GM18508 (cell line): Measurements from ENCODE around the gene DCST1.

Source experiments
- ATAC-seq: cut with Tn5 transposase; IDR thresholded peaks from one replicate; pipeline ENCODE4 v1.9.1; 2021; ENCODE audit warnings: moderate number of reproducible peaks; ENCODE audit not compliant: insufficient read depth, unreplicated experiment

DCST1 gene

DNA sequence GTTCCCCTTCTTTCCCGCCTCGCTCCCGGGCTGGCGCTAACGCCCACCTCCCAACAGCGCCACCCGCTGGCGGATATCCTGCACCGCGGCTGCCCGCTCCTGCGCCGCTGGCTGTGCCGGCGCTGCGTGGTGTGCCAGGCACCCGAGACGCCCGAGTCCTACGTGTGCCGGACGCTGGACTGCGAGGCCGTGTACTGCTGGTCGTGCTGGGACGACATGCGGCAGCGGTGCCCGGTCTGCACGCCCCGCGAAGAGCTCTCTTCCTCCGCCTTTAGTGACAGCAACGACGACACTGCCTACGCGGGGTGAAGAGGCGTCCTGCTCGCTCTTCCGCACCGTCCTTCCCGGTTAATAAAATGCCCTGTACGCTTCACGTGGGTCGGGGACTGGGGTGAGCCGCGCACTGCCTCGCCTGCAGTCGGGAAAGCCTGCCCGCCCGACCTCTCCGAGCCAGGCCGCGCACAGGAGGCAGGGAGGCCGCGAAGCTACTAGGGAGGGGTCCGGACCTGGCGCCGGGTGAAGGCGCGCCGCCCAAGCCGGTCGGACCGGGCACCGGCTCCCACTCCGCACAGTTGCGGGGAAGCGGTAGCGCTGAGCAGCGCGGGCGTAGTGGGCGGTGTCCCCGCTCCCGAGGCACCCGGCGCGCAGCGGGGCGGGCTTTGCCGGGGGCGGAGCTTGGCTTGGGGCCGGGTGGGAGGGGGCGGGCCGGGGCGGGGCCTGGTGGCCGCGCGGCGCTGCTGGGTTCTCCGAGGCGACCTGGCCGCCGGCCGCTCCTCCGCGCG, 17.1 kb downstream of the DCST1 start, which contains the start of gene ADAM15:
Gene ADAM15 (plus strand): TSS at position 757 of the 782 bp plus-strand sequence. CDS start 71 bp downstream, outside the sequence.
- ATAC-seq = no peak

DNA sequence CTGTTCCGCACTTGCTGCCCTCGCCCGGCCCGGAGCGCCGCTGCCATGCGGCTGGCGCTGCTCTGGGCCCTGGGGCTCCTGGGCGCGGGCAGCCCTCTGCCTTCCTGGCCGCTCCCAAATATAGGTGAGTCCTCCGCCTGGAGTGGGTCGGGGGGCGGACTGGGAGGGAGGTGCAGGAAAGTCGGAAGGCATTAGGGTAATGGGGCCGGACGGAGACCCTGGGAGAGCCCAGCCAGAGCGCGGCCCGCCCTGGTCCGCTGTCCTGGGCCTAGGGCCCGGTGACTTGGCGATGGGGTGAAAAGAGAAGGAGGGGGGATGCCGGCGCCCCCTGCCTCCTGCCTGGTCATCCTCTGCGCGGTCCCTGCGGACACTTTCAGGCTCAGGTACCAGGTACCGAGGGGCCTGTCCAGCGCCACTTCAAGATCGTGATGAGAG, 17.7 kb downstream of the DCST1 start:
- no peak for ATAC-seq

DNA sequence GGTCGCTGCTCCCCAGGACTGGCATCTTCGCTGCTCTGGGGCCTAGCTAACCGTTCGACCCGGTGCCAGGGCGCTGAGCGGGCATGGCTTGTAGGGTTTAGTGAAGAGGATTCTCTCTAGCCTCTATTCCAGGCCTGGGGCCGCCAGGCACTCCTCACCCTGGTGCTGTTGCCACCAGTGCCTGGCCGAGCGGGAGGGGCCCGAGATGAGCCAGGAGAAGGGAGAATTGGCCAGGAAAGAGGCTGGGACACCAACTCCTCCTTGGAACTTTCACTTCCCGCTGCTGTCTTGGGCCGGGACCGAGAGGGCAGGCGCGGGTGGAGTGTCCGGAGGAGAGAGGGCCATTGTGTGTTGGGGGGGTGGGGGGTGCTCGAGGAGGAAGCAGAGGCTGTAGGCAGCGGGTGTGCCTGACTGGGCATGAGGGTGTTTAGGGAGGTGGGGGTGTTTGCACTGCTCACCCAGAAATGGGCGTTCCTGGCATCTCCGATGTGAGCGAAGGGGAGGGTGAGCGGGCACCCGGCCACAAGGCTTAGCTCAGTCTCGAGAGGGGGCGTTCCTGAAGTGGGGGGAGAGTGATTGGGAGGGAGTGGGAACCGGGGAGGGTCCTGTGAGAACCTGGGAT, 18.3 kb downstream of the DCST1 start:
- ATAC-seq = no peak

DNA sequence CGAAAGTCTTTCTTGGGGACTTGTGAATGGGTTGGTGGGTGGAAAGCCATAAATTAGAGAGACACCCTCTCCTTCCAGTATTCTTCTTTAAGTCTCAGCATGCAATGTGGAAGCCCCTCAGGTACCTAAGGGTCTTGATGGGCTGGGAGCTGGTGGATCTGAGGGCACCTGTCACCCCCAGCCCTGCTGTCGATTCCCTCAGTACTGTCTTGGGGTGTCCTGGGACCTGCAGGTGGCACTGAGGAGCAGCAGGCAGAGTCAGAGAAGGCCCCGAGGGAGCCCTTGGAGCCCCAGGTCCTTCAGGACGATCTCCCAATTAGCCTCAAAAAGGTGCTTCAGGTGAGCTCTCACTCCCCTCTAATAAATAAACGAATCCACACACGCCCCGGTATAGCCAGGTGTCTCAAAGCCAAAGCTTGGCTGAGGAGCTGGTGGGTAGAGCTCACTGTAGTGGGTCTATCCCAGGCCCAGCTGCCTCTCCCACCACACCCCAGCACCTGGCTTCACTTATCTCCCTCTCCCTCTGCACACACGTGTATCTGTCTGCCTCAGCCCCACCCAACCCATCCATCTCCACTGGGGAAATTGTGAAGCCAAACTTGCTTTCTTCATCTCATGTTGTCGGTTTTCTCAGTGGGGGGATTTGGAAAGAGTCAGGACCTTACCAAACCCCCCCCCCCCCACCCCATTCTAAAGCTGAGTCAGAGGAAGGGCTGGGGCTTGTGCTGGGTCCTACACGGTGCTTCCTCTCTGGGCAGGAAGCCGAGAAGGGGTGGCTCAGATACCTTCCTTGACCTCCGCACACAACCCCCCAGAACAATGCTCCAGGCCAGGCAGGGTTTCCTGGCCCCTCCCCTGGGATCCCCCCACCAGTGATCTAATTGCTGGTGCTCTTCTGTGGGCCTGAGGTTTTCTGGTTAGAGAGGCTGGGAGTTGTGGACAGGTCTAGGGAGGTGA, 19.1 kb downstream of the DCST1 start:
- ATAC-seq = no peak

DNA sequence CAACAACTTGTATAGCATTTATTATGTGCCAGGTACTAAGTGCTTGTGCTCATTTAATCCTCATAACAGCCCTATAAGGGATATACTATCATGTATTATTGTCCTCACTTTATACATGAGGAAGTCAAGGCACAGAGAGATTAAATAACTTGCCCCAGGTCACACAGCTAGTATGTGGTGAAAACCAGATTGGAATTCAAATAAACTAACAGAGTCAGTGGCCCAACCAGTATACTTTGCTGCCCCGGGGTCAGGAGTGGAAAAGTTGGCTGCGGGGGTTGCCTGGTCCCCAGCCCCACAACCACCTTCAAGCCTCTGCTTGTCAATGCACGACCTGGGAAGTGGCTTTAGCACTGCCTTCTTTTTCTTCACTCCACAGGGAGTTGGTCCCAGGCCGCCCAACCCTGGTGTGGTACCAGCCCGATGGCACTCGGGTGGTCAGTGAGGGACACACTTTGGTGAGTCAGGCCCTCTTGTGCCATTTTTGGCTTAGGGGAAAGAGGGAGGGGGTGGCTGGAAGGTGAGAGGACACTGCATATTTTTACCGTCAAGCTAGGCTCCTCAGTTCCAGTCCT, 20.0 kb downstream of the DCST1 start:
- no peak for ATAC-seq

DNA sequence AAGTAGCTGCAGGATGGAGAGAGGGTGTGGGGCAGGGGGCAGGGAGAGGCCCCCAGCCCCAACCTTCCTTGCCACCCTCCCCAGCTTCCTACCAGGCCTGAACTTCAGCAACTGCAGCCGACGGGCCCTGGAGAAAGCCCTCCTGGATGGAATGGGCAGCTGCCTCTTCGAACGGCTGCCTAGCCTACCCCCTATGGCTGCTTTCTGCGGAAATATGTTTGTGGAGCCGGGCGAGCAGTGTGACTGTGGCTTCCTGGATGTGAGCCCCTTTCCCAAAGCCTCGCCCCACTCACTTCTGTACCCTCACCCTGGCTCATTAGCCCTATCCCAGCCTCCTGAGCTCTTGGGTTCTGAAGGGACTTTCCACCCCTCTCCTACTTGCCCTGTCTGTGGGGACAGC, 23.5 kb downstream of the DCST1 start:
- no peak for ATAC-seq

DNA sequence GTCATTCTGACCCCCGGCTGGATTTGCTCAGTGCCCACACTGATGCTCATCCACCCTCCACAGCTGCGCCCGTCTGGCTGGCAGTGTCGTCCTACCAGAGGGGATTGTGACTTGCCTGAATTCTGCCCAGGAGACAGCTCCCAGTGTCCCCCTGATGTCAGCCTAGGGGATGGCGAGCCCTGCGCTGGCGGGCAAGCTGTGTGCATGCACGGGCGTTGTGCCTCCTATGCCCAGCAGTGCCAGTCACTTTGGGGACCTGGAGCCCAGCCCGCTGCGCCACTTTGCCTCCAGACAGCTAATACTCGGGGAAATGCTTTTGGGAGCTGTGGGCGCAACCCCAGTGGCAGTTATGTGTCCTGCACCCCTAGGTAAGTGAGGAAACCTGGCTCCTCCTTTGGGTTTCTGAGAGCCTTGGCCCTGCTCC, 24.2 kb downstream of the DCST1 start:
- no peak for ATAC-seq

DNA sequence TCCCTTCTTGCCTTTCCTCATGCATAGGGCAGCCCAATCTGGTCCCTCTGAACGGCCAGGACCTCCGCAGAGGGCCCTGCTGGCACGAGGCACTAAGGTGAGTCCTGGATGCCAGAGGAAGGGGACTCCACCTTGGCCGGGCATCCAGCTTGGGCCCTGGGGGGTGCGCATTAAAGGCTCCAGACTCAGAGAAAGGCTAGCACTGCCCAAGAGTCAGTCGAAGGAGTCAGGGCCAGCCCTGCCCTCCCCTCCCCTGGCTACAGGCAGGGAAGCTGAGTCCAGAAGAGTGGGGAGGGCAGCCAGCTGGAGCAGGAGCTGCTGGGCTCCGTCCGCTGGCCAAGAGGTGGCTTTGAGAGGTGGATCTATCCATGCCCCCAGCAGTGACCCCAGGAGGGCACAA, 27.1 kb downstream of the DCST1 start:
- ATAC-seq = no peak

DNA sequence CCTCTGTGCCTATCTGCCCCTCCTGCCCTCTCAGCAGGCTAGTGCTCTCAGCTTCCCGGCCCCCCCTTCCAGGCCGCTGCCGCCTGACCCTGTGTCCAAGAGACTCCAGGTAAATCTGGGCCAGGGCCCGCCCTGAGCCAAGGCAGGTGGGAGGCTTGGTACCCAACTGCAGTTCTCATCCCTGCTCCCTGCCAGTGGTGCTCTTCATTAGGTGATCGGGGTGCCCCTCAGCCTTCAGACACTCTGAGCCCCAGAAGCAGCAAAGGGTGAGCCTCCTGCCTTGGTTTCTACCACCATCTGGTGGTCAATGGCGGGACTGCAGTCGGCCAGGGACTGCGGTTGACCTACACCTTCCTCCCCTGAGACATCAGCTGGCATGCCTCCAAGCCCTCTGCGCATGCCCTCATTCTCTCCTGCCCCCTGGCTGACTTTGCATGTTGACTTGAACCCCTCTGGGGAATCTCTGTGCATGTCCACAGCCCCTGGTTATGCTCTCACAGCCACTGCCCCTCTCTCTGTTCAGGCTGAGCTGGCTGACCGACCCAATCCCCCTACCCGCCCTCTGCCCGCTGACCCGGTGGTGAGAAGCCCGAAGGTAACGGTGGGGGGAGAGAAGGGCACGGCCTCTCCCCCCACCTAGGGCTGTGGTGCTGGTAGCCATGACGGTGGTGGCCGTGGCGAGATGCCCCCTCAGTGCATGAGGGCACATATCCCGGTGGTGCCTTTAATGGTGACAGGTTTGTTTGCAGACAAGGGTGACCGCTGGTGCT, 27.9 kb downstream of the DCST1 start:
- no peak for ATAC-seq

DNA sequence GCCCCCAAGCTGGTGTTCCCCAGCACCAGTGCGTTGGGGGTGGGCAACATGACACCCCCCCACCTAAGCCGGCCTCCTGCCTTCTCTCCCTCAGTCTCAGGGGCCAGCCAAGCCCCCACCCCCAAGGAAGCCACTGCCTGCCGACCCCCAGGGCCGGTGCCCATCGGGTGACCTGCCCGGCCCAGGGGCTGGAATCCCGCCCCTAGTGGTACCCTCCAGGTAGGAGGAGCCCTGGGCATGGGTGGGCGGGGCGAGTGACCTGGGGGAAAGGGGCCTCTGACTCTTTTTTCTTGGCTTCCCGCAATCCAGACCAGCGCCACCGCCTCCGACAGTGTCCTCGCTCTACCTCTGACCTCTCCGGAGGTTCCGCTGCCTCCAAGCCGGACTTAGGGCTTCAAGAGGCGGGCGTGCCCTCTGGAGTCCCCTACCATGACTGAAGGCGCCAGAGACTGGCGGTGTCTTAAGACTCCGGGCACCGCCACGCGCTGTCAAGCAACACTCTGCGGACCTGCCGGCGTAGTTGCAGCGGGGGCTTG, 28.6 kb downstream of the DCST1 start:
- no peak for ATAC-seq

DNA sequence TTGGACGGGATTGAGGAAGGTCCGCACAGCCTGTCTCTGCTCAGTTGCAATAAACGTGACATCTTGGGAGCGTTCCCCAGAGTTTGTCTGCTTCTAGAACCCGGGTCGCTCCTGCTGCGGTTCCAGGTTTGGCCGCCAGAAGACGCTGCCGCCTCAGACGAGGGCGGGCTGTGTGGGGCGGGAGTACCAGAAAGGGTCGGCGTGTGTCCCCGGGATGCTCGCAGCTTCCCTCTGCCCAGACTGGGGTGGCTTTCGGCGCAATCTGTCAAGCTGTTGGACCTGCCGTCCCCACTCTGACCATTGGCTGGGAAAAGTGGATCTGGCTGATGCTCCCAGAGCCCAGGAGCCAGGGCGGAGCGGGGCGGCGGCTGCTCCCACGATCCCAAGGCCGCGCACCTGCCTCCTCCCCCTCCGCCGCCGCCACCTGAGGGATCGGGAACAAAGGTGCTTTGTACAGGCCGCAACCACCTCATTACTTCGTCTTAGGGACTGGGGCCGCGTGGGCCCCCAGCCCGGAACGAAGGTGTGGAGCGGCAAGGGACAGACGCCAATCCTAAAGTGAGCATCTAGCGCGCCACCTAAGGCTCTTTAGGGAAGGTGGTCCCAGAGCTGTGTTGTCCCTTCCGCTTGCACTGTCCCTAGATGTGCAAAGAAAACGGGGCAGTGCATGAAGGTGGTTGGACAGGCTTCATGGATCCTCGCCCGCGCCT, 29.2 kb downstream of the DCST1 start:
- no peak for ATAC-seq

DNA sequence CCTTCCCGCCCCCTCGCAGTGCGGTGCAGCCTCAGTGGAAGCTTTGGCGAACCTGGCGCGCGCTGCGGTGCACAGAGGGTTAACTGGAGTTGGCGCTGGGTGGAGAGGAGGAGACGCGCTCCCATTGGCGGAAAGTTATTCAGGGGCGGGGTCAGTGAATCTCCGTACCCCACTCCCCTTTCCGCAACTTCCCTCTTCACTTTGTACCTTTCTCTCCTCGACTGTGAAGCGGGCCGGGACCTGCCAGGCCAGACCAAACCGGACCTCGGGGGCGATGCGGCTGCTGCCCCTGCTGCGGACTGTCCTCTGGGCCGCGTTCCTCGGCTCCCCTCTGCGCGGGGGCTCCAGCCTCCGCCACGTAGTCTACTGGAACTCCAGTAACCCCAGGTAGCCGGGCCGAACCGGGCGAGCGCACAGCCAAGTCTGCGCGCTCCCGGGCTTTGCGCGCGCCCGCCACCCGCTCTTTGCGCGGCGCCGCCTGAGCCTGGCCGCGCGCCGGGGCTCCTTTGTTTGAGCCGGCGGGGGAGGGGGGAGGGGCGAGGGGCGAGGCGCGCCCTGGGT, 30.0 kb downstream of the DCST1 start, which contains the start of gene EFNA4:
Gene EFNA4 (plus strand): TSS at position 191 of the 561 bp plus-strand sequence. CDS start 84 bp downstream, at position 275.
- ATAC-seq = peak; percentile 49

DNA sequence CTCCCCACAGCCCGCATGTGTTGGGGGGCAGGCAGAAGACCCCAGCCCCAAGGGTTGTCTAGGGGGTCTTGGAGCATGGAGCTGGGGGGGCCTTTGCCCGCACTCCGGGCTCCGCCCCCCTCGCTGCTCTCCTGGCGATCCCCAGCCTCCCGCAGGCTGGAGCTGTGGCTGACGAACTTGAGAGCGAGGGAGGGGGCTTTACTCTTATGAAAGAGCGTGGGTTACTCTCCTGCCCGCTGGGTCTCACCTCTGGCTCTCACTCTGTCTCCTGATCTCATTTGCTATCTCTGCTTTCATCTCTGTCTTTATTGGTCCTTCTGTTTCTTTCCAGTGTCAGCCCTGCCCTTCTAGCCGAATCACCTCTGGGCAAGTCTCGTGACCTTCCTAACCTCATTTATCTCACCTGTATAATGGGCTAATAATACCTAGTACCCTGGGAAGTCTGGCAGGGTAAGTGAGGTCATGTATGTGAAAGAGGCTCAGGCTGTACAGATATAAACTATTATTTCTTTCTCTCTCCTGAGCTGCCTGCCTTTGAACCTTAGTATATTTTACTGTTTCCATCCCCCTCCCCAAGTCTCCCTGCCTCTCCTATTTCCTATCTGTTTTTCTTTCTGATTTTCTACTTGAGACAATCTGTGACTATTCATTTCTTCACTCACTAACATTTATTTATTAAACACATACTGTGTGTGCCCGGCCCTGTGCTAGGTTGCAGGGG, 30.6 kb downstream of the DCST1 start:
- no peak for ATAC-seq

DNA sequence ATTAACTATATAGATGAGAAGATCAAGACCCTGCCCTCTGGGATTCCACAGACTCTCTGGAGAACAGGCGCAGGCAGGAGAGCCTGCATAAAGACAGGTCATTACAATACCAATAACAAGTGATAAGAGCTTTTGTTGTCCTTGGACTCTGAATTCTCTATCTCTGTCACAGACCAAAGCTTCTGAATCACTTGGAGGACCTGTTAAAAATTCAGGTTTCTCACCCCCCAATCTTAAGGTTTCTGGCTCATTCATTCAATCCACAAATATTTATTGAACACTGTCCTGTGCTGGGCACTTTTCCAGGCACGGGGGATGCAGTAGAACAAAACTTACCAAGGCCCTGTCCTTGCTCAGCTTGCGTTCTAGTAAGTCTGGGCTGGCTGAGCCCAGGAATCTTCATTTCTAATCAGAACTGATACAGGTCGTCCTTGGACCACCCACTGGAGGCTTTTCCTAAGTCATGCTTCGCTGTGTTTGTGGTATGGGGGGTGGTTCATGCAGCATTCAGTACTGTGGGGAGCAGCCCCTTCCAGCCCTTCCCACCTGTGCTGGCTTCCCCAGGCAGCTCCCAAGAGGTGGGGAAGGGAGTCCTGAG, 31.3 kb downstream of the DCST1 start:
- ATAC-seq = no peak

DNA sequence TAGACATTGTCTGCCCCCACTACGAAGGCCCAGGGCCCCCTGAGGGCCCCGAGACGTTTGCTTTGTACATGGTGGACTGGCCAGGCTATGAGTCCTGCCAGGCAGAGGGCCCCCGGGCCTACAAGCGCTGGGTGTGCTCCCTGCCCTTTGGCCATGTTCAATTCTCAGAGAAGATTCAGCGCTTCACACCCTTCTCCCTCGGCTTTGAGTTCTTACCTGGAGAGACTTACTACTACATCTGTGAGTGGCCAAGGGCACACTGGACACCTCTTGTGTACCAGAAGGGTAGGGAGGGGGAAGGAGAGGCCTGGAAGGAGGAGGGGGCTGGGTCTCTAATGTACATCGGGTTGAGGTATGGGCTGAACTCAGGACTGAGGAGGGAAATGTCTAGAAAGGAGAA, 33.2 kb downstream of the DCST1 start:
- no peak for ATAC-seq

DNA sequence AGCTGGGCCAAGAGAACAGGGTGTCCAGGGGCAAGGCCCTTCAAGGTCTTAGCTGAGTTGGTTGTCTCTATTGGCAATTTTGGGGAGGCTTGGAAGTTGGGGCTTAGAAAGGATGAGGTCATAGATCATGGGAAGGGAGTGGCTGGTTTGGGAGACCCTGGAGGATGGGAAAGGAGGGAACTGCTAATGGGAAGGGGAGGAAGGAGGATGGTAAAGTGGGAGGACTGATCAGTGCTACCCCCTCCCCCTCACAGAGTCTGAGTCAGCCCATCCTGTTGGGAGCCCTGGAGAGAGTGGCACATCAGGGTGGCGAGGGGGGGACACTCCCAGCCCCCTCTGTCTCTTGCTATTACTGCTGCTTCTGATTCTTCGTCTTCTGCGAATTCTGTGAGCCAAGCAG, 35.0 kb downstream of the DCST1 start:
- ATAC-seq = no peak

DNA sequence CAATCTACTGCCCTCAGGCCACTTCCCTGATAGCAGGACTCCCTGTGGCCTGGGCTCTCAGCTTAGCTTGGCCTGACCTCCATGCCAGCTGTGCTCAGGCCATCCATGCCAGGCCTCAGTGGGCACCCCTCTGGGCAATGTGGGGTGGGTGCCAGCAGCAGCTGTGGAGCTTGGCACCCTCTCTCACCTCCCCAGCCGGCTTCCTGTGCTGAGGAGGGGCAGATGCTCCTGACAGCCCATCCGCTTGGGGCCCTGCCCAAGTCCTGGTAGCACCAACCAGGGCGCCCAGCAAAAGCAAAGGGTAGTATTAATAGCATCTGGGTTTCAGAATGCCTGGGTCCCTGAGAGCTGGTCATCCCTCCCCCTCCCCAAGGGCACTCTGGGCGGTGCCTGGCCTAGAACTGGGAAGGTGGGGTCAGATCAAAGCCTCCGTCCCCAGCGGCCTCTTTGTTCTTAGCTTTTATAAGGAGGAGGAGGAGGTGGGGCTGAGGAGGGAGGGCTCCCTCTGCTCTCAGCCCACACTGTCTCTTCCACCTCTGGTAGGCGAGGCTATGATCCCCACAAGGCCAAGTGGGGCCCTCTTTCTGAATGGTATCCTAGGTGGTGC, 36.0 kb downstream of the DCST1 start:
- no peak for ATAC-seq
